OCI-LY7 (cell line): ENCODE measurements around the gene SPRYD3. TPM values are rescaled to one million over a fixed set of nuclear protein-coding genes. Genes with fewer than 3 reads are reported as not detected.

ENCODE experiments used
- BruUV-seq: library from RNA; stranded (reverse); fragments of 400-500 nt; replicated peaks from 2 replicates; lab custom pipeline; 2021; lab: Mats Ljungman, UMichigan
- CTCF ChIA-PET: fragments of 300-600 bp; sonication (Branson Sonifier 250); formaldehyde crosslinking; loops from one replicate; lab custom pipeline; 2022; ENCODE audit warnings: antibody characterized with exemption; ENCODE audit not compliant: unreplicated experiment; lab: Charles Lee
- POLR2A ChIA-PET: fragments of 300-600 bp; sonication (Branson Sonifier 250); formaldehyde crosslinking; loops from one replicate; lab custom pipeline; 2022; ENCODE audit warnings: antibody characterized with exemption; lab: Charles Lee
- DNase-seq: peaks from one replicate; pipeline ENCODE4 v3.0.0-alpha.2; 2015; ENCODE audit warnings: low spot score
- H2AFZ ChIP-seq: fragments of 200-600 bp; sonication (generic), shearing (Covaris generic); 2 replicates; pipeline ENCODE4 v1.6.1; 2014; ENCODE audit warnings: mild to moderate bottlenecking, antibody characterized with exemption, low read length, moderate library complexity
- H3K27ac ChIP-seq: fragments of 200-600 bp; sonication (generic); 2 replicates; pipeline ENCODE4 v1.5.1; 2014; ENCODE audit warnings: mixed run types, low read depth, mild to moderate bottlenecking, moderate library complexity, low read length, inconsistent platforms; ENCODE audit not compliant: poor library complexity, severe bottlenecking
- H3K36me3 ChIP-seq: fragments of 200-600 bp; sonication (generic); 2 replicates; pipeline ENCODE4 v1.6.1; 2014; ENCODE audit warnings: mild to moderate bottlenecking, antibody characterized with exemption, low read length, moderate library complexity, mixed read lengths; ENCODE audit not compliant: insufficient read depth
- H3K4me1 ChIP-seq: fragments of 200-600 bp; sonication (generic); 2 replicates; pipeline ENCODE4 v1.5.1; 2014; ENCODE audit warnings: mild to moderate bottlenecking, low read length; ENCODE audit not compliant: insufficient read depth, poor library complexity, severe bottlenecking
- H3K4me2 ChIP-seq: fragments of 200-600 bp; sonication (generic); 2 replicates; pipeline ENCODE4 v1.6.1; 2014; ENCODE audit warnings: mild to moderate bottlenecking, low read length
- H3K4me3 ChIP-seq: fragments of 200-600 bp; sonication (generic); 2 replicates; pipeline ENCODE4 v1.5.1; 2014; ENCODE audit warnings: mild to moderate bottlenecking, low read depth, low read length; ENCODE audit not compliant: poor library complexity, severe bottlenecking
- H3K79me2 ChIP-seq: fragments of 200-600 bp; sonication (generic); 2 replicates; pipeline ENCODE4 v1.6.1; 2016; ENCODE audit warnings: low read depth, mild to moderate bottlenecking, low read length, moderate library complexity, mixed read lengths; ENCODE audit not compliant: insufficient read depth
- H3K9me2 ChIP-seq: fragments of 200-600 bp; sonication (generic); 2 replicates; pipeline ENCODE4 v1.6.1; 2016; ENCODE audit warnings: mild to moderate bottlenecking, low read length, mixed read lengths; ENCODE audit not compliant: insufficient read depth
- H3K9me3 ChIP-seq: fragments of 200-600 bp; sonication (generic); 2 replicates; pipeline ENCODE4 v1.6.1; 2014; ENCODE audit warnings: mild to moderate bottlenecking, mixed run types, low read length, mixed read lengths
- H4K20me1 ChIP-seq: fragments of 200-600 bp; sonication (generic); 2 replicates; pipeline ENCODE4 v1.6.1; 2014; ENCODE audit warnings: mild to moderate bottlenecking, antibody characterized with exemption, low read length, moderate library complexity, mixed read lengths; ENCODE audit not compliant: insufficient read depth
- EZH2phosphoT487 ChIP-seq: fragments of 200-600 bp; sonication (generic); IDR thresholded peaks from 2 replicates; pipeline ENCODE4 v1.6.1; 2018; ENCODE audit warnings: low read depth, borderline replicate concordance, mild to moderate bottlenecking, mixed run types, antibody characterized with exemption, low read length, moderate library complexity, mixed read lengths
- intact Hi-C: fragments of 100-400 bp; cut with micrococcal nuclease; formaldehyde crosslinking; loops from one replicate; pipeline ENCODE4 v1.10.0; 2022; ENCODE audit not compliant: unreplicated experiment
- total RNA-seq, 2 experiments: library from RNA; depleted of rRNA in 1 of 2; stranded (reverse); fragments of >200 nt in 1 of 2; shearing (Covaris generic) in 1 of 2; gene quantifications; 2 replicates each; pipeline ENCODE4 v1.2.3, GENCODE V29; 2014 to 2022
- TF ChIP-seq, protein P1 (sequence below): fragments of 200-600 bp; sonication (generic); conservative IDR thresholded peaks from 2 replicates; pipeline ENCODE4 v1.5.1; 2014; ENCODE audit warnings: mild to moderate bottlenecking, antibody characterized with exemption, low read length, moderate library complexity, mixed read lengths

SPRYD3 gene
- total RNA-seq, 2 experiments from 2014 or later, result 7.3 to 20.5 TPM

DNA sequence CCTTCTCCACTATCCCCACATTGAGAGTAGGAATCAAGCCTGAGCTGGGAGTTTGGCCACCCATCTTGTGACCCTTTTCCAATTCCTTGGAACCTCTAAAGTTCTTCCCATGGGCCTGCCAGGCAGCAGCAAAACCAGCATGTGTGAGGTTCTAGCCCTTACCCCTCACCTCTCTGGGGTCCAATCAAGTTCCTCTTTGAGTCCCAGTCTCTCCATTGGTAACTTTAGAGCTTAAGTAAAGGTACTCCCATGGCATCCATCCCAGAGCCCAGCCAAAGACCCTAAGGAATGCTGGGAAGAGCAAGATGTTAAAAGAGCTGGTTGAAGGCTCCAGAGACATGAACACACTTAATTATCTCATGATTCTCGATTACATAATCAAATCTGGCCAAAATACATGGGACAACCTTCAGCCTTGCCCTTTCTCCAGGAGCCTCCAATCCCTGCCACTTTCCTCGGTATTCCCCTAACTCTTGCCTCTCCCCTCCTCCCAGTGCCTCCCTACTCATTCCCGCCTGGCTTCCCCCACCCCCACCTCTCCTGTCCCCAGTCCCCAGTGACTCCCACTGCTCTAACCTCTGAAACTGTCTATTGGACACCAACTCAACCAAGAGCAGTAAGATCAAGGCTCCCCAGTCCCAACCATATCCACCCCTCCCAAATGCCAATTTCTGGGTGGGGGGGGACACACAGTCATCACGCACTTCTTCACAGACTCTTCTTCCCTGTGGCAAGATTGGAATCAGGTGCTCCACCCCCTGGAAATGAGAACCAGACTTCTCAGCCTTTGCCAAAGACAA is 34.1 kb downstream of the SPRYD3 start:
- no peak overlapping the region for H2AFZ ChIP-seq
- peaks cover 24% of the 10 kb centered on the region for H3K36me3 ChIP-seq
- peaks cover 19% of the 10 kb centered on the region for H3K4me1 ChIP-seq
- POLR2A ChIA-PET, result interaction anchor here (0.5 kb wide), 1 partner anchor 1147 kb away, joined by 3 read pairs; no protein-coding TSS in a partner anchor
- CTCF ChIA-PET, result interaction anchor here (0.6 kb wide), 1 partner anchor 18 kb away, joined by 4 read pairs; no protein-coding TSS in a partner anchor
- DNase-seq, result no peak
- H3K4me3 ChIP-seq, result no peak overlapping the region
- intact Hi-C loops, result no loop called here
- H3K27ac ChIP-seq, result no peak overlapping the region
- no peaks in the 10 kb centered on the region for H3K9me2 ChIP-seq
- no peaks in the 10 kb centered on the region for H3K79me2 ChIP-seq
- H3K9me3 ChIP-seq, result no peaks in the 10 kb centered on the region
- no peak overlapping the region for H3K4me2 ChIP-seq
- H4K20me1 ChIP-seq, result no peaks in the 10 kb centered on the region
- no TSS peak for BruUV-seq
- TF ChIP-seq EZH2phosphoT487, result no peak
- TF ChIP-seq, protein P1, sequence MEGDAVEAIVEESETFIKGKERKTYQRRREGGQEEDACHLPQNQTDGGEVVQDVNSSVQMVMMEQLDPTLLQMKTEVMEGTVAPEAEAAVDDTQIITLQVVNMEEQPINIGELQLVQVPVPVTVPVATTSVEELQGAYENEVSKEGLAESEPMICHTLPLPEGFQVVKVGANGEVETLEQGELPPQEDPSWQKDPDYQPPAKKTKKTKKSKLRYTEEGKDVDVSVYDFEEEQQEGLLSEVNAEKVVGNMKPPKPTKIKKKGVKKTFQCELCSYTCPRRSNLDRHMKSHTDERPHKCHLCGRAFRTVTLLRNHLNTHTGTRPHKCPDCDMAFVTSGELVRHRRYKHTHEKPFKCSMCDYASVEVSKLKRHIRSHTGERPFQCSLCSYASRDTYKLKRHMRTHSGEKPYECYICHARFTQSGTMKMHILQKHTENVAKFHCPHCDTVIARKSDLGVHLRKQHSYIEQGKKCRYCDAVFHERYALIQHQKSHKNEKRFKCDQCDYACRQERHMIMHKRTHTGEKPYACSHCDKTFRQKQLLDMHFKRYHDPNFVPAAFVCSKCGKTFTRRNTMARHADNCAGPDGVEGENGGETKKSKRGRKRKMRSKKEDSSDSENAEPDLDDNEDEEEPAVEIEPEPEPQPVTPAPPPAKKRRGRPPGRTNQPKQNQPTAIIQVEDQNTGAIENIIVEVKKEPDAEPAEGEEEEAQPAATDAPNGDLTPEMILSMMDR, result no peak

DNA sequence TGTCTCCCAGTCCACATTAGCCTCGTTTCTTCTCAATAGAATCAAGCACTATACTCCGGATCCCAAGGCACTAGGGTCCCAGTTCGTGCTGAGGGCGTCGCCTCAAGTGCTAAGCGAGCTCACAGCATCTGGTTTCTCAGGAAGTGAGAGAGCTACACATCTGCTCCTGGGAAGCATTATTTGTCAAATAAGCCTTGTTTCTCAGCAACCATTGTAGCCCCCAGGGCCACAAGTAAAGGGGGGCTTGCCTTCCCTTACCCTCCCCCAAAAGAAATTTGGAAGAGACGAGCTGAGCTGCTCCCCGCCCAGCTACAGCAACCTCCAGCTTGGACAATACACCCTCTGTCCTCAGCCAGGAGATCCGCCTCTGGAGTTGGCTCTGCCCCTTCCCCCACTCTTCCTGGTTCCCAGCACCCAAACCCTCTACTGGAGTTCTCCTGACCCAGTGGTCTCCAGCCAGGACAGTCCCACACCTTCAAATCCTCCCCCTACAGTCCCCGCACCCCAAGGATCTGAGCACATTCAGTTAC is 35.1 kb downstream of the SPRYD3 start:
- TF ChIP-seq, protein P1, result no peak
- TF ChIP-seq EZH2phosphoT487, result no peak
- Histone ChIP-seq H4K20me1 (0 out of 2 replicates have a peak, but pooled peaks cover under 1% of the 10 kb centered on the region), H3K36me3 (peaks cover 34% of the 10 kb centered on the region), H3K4me2 (no peak overlapping the region), H3K4me1 (peaks cover 14% of the 10 kb centered on the region), H3K9me3 (no peaks in the 10 kb centered on the region), H3K79me2 (no peaks in the 10 kb centered on the region), H2AFZ (no peak overlapping the region), H3K4me3 (no peak overlapping the region), H3K27ac (no peak overlapping the region), H3K9me2 (no peaks in the 10 kb centered on the region)
- intact Hi-C loops, result no loop called here
- no peak for DNase-seq
- CTCF ChIA-PET, result no interaction called here
- POLR2A ChIA-PET, result no interaction called here
- BruUV-seq, result no TSS peak
